GM23338 (cell line): ENCODE measurements around the gene ZNF93. TPM values are rescaled to one million over a fixed set of nuclear protein-coding genes. Genes with fewer than 3 reads are reported as not detected.

Experiments used
- ATAC-seq: fragments of 200-7000 bp; cut with Tn5 transposase; 3 replicates; pipeline ENCODE4 v1.9.1; 2020
- DNase-seq: peaks from one replicate; pipeline ENCODE4 v3.0.0-alpha.2; 2015; ENCODE audit warnings: low spot score
- H2AFZ ChIP-seq: fragments of 200-600 bp; sonication (generic); 2 replicates; pipeline ENCODE4 v1.8.0; 2016; ENCODE audit warnings: antibody characterized with exemption, mild to moderate bottlenecking, moderate library complexity
- H3F3A ChIP-seq: fragments of 200-600 bp; sonication (generic); replicated peaks from 2 replicates; pipeline ENCODE4 v1.8.0; 2017; ENCODE audit warnings: antibody characterized with exemption, mixed run types, low read depth
- H3K27ac ChIP-seq: fragments of 200-600 bp; sonication (generic); 2 replicates; pipeline ENCODE4 v1.6.1; 2016; ENCODE audit warnings: low read depth
- H3K27me3 ChIP-seq: fragments of 200-600 bp; sonication (generic); 2 replicates; pipeline ENCODE4 v1.8.0; 2016; ENCODE audit warnings: mild to moderate bottlenecking, mixed run types, moderate library complexity; ENCODE audit not compliant: insufficient read depth
- H3K36me3 ChIP-seq: fragments of 200-600 bp; sonication (generic); 2 replicates; pipeline ENCODE4 v1.8.0; 2016; ENCODE audit warnings: mild to moderate bottlenecking; ENCODE audit not compliant: insufficient read depth
- H3K4me1 ChIP-seq: fragments of 200-600 bp; sonication (generic); 2 replicates; pipeline ENCODE4 v1.8.0; 2016; ENCODE audit warnings: mild to moderate bottlenecking, moderate library complexity; ENCODE audit not compliant: insufficient read depth
- H3K4me2 ChIP-seq: fragments of 200-600 bp; sonication (generic); 2 replicates; pipeline ENCODE4 v1.7.1; 2017; ENCODE audit warnings: mixed run types
- H3K4me3 ChIP-seq: fragments of 200-600 bp; sonication (generic); 2 replicates; pipeline ENCODE4 v1.6.1; 2016; ENCODE audit warnings: mixed run types
- H3K79me2 ChIP-seq: fragments of 200-600 bp; sonication (generic); replicated peaks from 2 replicates; pipeline ENCODE4 v1.8.0; 2017; ENCODE audit warnings: mild to moderate bottlenecking; ENCODE audit not compliant: insufficient read depth
- H3K9me2 ChIP-seq: fragments of 200-600 bp; sonication (generic); 2 replicates; pipeline ENCODE4 v1.8.0; 2017; ENCODE audit not compliant: insufficient read depth
- H4K20me1 ChIP-seq: fragments of 200-600 bp; sonication (generic); replicated peaks from 2 replicates; pipeline ENCODE4 v1.8.0; 2017; ENCODE audit warnings: mild to moderate bottlenecking; ENCODE audit not compliant: insufficient read depth
- H3K27ac Mint-ChIP-seq: 2 replicates; pipeline ENCODE4 v1.8.0; 2020; ENCODE audit warnings: inconsistent platforms, mild to moderate bottlenecking, moderate library complexity, mixed read lengths
- H3K27me3 Mint-ChIP-seq: 3 replicates; pipeline ENCODE4 v1.8.0; 2022; ENCODE audit warnings: low read depth, mild to moderate bottlenecking, moderate library complexity, mixed read lengths, inconsistent platforms; ENCODE audit not compliant: insufficient read depth, poor library complexity
- H3K36me3 Mint-ChIP-seq: 3 replicates; pipeline ENCODE4 v1.8.0; 2021; ENCODE audit warnings: low read depth, mild to moderate bottlenecking, inconsistent platforms, moderate library complexity, mixed read lengths
- H3K4me1 Mint-ChIP-seq: 3 replicates; pipeline ENCODE4 v1.8.0; 2020; ENCODE audit warnings: mild to moderate bottlenecking, inconsistent platforms, mixed read lengths
- H3K4me3 Mint-ChIP-seq: 3 replicates; pipeline ENCODE4 v1.8.0; 2021; ENCODE audit warnings: moderate library complexity, mild to moderate bottlenecking, inconsistent platforms, mixed read lengths
- H3K9me3 Mint-ChIP-seq: 3 replicates; pipeline ENCODE4 v1.8.0; 2020; ENCODE audit warnings: moderate library complexity, mild to moderate bottlenecking, inconsistent platforms, mixed read lengths
- CREB1 ChIP-seq: fragments of 250-450 bp; sonication (Bioruptor Pico); IDR thresholded peaks from 2 replicates; pipeline ENCODE4 v1.5.0; 2020; ENCODE audit warnings: low read depth, mild to moderate bottlenecking, moderate library complexity
- EZH2 ChIP-seq: fragments of 200-600 bp; sonication (generic); IDR thresholded peaks from one replicate; pipeline ENCODE4 v1.8.0; 2017; ENCODE audit warnings: antibody characterized with exemption, mild to moderate bottlenecking, low read depth; ENCODE audit not compliant: unreplicated experiment
- EZH2phosphoT487 ChIP-seq: fragments of 200-600 bp; sonication (generic); IDR thresholded peaks from one replicate; pipeline ENCODE4 v1.8.1; 2018; ENCODE audit warnings: antibody characterized with exemption; ENCODE audit not compliant: unreplicated experiment
- JUNB ChIP-seq: IDR thresholded peaks from one replicate; pipeline ENCODE4 v1.6.1; 2016; ENCODE audit warnings: antibody characterized with exemption; ENCODE audit not compliant: unreplicated experiment
- POLR2AphosphoS5 ChIP-seq: IDR thresholded peaks from 2 replicates; pipeline ENCODE4 v1.6.1; 2016; ENCODE audit warnings: antibody characterized with exemption, low read depth
- STAT1 ChIP-seq: IDR thresholded peaks from one replicate; pipeline ENCODE4 v1.6.1; 2016; ENCODE audit warnings: antibody characterized with exemption; ENCODE audit not compliant: unreplicated experiment
- ZNF114 ChIP-seq: fragments of 250-450 bp; sonication (Bioruptor Pico); IDR thresholded peaks from 2 replicates; pipeline ENCODE4 v1.5.0; 2020; ENCODE audit warnings: mild to moderate bottlenecking, moderate library complexity
- polyA plus RNA-seq: library from polyadenylated mRNA; unstranded; fragments of >200 nt; fragmentation: Nextera tagmentation; extraction: Ambion mirVana; gene quantifications from 2 replicates; pipeline ENCODE4 v1.2.1, GENCODE V29; 2016
- total RNA-seq: library from RNA; depleted of rRNA; stranded (reverse); fragments of >200 nt; shearing (Covaris generic); gene quantifications from 2 replicates; pipeline ENCODE4 v1.2.3, GENCODE V29; 2014
- TF ChIP-seq, protein P1 (sequence below): fragments of 250-450 bp; sonication (Bioruptor Pico); IDR thresholded peaks from 2 replicates; pipeline ENCODE4 v1.5.0; 2020; ENCODE audit warnings: mild to moderate bottlenecking, moderate library complexity

The ZNF93 gene
- total and polyA plus RNA-seq, 2 experiments from 2014 or later = 48.6 to 122 TPM

- TF ChIP-seq, protein P1, sequence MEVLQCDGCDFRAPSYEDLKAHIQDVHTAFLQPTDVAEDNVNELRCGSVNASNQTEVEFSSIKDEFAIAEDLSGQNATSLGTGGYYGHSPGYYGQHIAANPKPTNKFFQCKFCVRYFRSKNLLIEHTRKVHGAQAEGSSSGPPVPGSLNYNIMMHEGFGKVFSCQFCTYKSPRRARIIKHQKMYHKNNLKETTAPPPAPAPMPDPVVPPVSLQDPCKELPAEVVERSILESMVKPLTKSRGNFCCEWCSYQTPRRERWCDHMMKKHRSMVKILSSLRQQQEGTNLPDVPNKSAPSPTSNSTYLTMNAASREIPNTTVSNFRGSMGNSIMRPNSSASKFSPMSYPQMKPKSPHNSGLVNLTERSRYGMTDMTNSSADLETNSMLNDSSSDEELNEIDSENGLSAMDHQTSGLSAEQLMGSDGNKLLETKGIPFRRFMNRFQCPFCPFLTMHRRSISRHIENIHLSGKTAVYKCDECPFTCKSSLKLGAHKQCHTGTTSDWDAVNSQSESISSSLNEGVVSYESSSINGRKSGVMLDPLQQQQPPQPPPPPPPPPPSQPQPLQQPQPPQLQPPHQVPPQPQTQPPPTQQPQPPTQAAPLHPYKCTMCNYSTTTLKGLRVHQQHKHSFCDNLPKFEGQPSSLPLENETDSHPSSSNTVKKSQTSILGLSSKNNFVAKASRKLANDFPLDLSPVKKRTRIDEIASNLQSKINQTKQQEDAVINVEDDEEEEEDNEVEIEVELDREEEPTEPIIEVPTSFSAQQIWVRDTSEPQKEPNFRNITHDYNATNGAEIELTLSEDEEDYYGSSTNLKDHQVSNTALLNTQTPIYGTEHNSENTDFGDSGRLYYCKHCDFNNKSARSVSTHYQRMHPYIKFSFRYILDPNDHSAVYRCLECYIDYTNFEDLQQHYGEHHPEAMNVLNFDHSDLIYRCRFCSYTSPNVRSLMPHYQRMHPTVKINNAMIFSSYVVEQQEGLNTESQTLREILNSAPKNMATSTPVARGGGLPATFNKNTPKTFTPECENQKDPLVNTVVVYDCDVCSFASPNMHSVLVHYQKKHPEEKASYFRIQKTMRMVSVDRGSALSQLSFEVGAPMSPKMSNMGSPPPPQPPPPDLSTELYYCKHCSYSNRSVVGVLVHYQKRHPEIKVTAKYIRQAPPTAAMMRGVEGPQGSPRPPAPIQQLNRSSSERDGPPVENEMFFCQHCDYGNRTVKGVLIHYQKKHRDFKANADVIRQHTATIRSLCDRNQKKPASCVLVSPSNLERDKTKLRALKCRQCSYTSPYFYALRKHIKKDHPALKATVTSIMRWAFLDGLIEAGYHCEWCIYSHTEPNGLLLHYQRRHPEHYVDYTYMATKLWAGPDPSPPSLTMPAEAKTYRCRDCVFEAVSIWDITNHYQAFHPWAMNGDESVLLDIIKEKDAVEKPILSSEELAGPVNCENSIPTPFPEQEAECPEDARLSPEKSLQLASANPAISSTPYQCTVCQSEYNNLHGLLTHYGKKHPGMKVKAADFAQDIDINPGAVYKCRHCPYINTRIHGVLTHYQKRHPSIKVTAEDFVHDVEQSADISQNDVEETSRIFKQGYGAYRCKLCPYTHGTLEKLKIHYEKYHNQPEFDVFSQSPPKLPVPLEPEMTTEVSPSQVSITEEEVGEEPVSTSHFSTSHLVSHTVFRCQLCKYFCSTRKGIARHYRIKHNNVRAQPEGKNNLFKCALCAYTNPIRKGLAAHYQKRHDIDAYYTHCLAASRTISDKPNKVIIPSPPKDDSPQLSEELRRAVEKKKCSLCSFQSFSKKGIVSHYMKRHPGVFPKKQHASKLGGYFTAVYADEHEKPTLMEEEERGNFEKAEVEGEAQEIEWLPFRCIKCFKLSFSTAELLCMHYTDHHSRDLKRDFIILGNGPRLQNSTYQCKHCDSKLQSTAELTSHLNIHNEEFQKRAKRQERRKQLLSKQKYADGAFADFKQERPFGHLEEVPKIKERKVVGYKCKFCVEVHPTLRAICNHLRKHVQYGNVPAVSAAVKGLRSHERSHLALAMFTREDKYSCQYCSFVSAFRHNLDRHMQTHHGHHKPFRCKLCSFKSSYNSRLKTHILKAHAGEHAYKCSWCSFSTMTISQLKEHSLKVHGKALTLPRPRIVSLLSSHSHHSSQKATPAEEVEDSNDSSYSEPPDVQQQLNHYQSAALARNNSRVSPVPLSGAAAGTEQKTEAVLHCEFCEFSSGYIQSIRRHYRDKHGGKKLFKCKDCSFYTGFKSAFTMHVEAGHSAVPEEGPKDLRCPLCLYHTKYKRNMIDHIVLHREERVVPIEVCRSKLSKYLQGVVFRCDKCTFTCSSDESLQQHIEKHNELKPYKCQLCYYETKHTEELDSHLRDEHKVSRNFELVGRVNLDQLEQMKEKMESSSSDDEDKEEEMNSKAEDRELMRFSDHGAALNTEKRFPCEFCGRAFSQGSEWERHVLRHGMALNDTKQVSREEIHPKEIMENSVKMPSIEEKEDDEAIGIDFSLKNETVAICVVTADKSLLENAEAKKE = no peak
- no peak for TF ChIP-seq EZH2
Measured at GRCh38 chr19:19877724-19878123, 23.0 kb upstream of the ZNF93 start (continued).

GRCh38 chr19:19884583-19884982, 16.2 kb upstream of the ZNF93 start:
- no peak overlapping the region for H3K27ac Mint-ChIP-seq
- Histone ChIP-seq H2AFZ (no peak overlapping the region), H3K27ac (no peak overlapping the region), H3K4me2 (no peak overlapping the region), H3K36me3 (peaks cover 55% of the 10 kb centered on the region), H3K4me1 (no peaks in the 10 kb centered on the region), H3K27me3 (no peaks in the 10 kb centered on the region), H3K79me2 (peaks cover 98% of the 10 kb centered on the region), H4K20me1 (peaks cover 18% of the 10 kb centered on the region), H3K9me2 (no peaks in the 10 kb centered on the region), H3F3A (no peaks in the 10 kb centered on the region; the same call in 1 of the 2 replicates), H3K4me3 (no peak overlapping the region)
- H3K9me3 Mint-ChIP-seq = peaks cover 51% of the 10 kb centered on the region
- peaks cover 1% of the 10 kb centered on the region for H3K27me3 Mint-ChIP-seq
- H3K4me1 Mint-ChIP-seq = no peaks in the 10 kb centered on the region
- peaks cover 99% of the 10 kb centered on the region for H3K36me3 Mint-ChIP-seq
- ATAC-seq = no peak
- DNase-seq = no peak
- no peak overlapping the region for H3K4me3 Mint-ChIP-seq
- TF ChIP-seq JUNB (no peak), ZNF114 (no peak), CREB1 (CRISPR knock-in tag) (no peak), POLR2AphosphoS5 (no peak), EZH2phosphoT487 (no peak), STAT1 (no peak)
- TF ChIP-seq, protein P1 = no peak
